Measurements from ENCODE around the gene CCDC167.

The CCDC167 gene

GRCh38 chr6:37480118-37480736 lies 19.5 kb downstream of the CCDC167 start:
- TF ChIP-seq CTCF (IDR thresholded peaks at IDR 0.05; ENCODE audit: borderline replicate concordance, control extremely low read depth, extremely low read depth, insufficient read depth, missing control alignments), result no peak
- in situ Hi-C loops (cut with MboI; ENCODE audit: low sequenced_read_pairs, unreplicated experiment), result loop anchor here (10.0 to 25.0 kb wide), 2 partner anchors 95 to 207 kb away; partner anchors contain the start of gene MDGA1
- no peak for DNase-seq (ENCODE audit: low spot score)

- in situ Hi-C loops (cut with MboI; ENCODE audit: low sequenced_read_pairs, unreplicated experiment), result loop anchor here (25.0 kb wide), 1 partner anchor 208 kb away; the partner anchor contains the start of gene MDGA1
- no peak for TF ChIP-seq CTCF (IDR thresholded peaks at IDR 0.05; ENCODE audit: borderline replicate concordance, control extremely low read depth, extremely low read depth, insufficient read depth, missing control alignments)
Measured at GRCh38 chr6:37479266-37479854, 20.3 kb downstream of the CCDC167 start.

GRCh38 chr6:37478827-37479226 lies 20.9 kb downstream of the CCDC167 start:
- TF ChIP-seq CTCF (IDR thresholded peaks at IDR 0.05; ENCODE audit: borderline replicate concordance, control extremely low read depth, extremely low read depth, insufficient read depth, missing control alignments), result no peak
- in situ Hi-C loops (cut with MboI; ENCODE audit: low sequenced_read_pairs, unreplicated experiment), result loop anchor here (25.0 kb wide), 1 partner anchor 208 kb away; the partner anchor contains the start of gene MDGA1

More at GRCh38 chr6:37479266-37479854, 20.3 kb downstream of the CCDC167 start:
- no peak for DNase-seq (ENCODE audit: low spot score)

GRCh38 chr6:37477656-37478435 lies 21.8 kb downstream of the CCDC167 start:
- DNase-seq (ENCODE audit: low spot score), result no peak
- TF ChIP-seq CTCF (IDR thresholded peaks at IDR 0.05; ENCODE audit: borderline replicate concordance, control extremely low read depth, extremely low read depth, insufficient read depth, missing control alignments), result no peak
- in situ Hi-C loops (cut with MboI; ENCODE audit: low sequenced_read_pairs, unreplicated experiment), result loop anchor here (25.0 kb wide), 1 partner anchor 209 kb away; the partner anchor contains the start of gene MDGA1

More at GRCh38 chr6:37478827-37479226, 20.9 kb downstream of the CCDC167 start:
- DNase-seq (ENCODE audit: low spot score), result no peak

GRCh38 chr6:37477191-37477590 lies 22.5 kb downstream of the CCDC167 start:
- DNase-seq (ENCODE audit: low spot score), result no peak
- in situ Hi-C loops (cut with MboI; ENCODE audit: low sequenced_read_pairs, unreplicated experiment), result loop anchor here (25.0 kb wide), 1 partner anchor 210 kb away; the partner anchor contains the start of gene MDGA1
- TF ChIP-seq CTCF (IDR thresholded peaks at IDR 0.05; ENCODE audit: borderline replicate concordance, control extremely low read depth, extremely low read depth, insufficient read depth, missing control alignments), result no peak

GRCh38 chr6:37474316-37474715 lies 25.4 kb downstream of the CCDC167 start:
- in situ Hi-C loops (cut with MboI; ENCODE audit: low sequenced_read_pairs, unreplicated experiment), result no loop called here
- DNase-seq (ENCODE audit: low spot score), result no peak
- TF ChIP-seq CTCF (IDR thresholded peaks at IDR 0.05; ENCODE audit: borderline replicate concordance, control extremely low read depth, extremely low read depth, insufficient read depth, missing control alignments), result no peak
